Mucosa of gallbladder (tissue), 1 donor: ENCODE results near the gene PIGQ. TPM values are rescaled to one million over a fixed set of nuclear protein-coding genes. Genes with fewer than 3 reads are reported as not detected.

Experiments used
- DNase-seq: peaks from one replicate; pipeline ENCODE4 v3.0.0-alpha.2; 2020; ENCODE audit warnings: low spot score
- total RNA-seq: library from RNA; stranded (reverse); gene quantifications from one replicate; pipeline ENCODE4 v1.2.1, GENCODE V29; 2021
- donor health status: DM: no; HTN: no; CAD: no.

Gene PIGQ
- total RNA-seq, 1 donor from 2014 or later, result 117 TPM

- DNase-seq, result no peak
These were observed 14.0 kb upstream of the PIGQ start for GRCh38 chr16:555528-556473.

DNA sequence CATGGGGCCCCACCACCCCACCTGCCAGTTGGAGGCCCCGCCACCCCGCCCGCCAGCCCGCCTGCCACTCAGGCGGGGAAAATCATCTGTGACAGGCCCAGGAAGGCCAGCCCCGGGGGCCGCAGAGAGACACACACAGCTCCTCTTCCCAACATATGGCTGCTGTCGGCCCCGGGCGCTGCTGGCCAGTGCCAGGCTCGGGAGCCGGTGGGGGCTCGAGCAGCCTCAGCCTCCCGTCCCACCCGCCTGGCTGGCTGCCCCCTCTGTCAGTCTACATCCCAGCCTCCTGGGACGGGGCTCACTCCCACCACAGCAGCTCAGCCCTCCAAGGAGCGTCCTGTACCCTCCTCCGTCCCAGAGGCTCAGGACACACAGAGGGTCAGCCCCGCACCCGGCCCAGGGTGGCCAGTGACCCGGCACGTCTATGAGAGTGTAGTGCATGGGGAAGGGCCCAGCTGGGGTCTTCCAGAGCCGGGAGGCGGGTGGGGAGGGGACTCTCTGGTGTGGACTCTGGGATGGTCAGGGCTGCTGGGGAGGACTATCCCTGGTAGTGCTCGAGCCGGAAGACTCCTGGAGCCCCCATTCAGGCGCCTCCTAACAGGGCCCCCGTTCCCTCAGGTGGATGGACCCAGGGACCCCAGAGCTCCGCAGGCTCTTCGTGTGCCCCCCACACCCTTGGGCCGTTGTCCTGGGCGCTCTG is 13.1 kb upstream of the PIGQ start:
- DNase-seq, result no peak

- DNase-seq, result no peak
These were observed 12.1 kb upstream of the PIGQ start for GRCh38 chr16:557463-558297.

- DNase-seq, result no peak
These were observed 11.3 kb upstream of the PIGQ start for GRCh38 chr16:558298-559020.

GRCh38 chr16:559021-559380 is 10.8 kb upstream of the PIGQ start:
- no peak for DNase-seq

DNA sequence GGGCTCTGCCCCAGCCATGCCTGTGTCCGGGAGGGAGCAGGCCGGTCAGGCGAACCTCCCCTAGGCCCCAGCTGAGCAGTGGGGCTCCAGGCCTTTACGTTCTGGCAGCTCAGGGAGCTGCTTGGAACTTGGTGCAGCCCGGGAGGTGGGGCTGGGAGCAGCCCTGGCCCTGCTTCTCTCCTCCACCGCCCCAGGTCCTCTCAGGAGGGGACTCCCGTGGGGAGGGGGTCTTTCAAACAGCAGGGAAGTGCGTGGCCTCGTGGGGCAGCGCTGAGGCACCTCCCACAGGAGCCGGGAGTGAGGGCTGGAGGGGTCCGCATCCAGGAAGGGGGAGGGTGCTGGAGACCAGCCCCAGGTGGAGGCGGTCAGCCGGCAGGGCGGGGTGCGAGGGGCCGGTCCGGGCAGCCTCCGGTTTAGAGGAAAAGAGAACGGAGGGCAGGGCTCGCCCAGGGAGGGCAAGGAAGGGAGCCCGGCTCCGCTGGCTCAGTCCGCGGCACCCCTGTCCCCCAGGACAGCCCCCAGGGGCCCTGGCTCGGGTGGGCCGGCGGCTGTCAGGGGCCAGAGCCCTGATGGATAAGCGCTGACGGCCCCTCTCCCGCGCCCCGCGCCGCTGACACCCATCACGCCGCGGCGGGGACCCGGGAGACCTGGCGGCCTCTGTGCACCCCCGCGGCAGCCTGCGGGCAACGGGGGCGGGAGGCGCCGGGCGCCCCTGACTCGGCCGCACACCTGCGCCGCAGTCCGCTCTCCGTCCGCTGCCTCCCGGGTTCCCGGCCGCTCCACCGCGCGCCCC is 10.2 kb upstream of the PIGQ start:
- DNase-seq, result no peak

DNA sequence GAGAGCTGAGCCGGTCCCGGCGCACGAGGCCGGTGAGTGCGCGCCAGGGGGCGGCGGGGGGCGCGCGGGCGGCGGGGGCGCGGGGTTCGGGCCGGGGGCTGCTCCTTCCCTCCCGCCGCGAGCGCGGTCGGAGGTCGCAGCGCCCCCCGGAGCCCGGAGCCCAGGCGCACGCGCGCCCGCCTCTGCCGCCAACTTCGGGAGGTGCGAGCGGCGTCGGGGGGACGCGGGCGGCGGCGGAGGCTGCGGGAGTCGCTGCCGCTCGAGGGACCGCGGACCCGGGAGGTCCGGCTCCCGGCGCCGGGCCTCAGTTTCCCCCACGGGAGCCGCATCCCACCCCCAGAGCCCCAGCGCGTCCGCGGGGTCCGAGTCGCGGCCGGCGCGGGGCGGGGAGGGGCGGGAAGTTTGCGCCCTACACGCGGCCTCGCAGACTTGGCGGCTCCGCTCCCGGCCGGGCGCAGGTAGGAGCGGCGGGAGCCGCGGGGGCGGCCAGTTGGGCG is 9.5 kb upstream of the PIGQ start, which contains the start of gene PRR35:
TSS of gene PRR35 (plus strand) at position 191 of the 497 bp plus-strand sequence. CDS start 2,901 bp downstream, outside the sequence.
- DNase-seq, result no peak

- no peak for DNase-seq
These were observed 8.9 kb upstream of the PIGQ start for GRCh38 chr16:560701-561412.

GRCh38 chr16:561413-561794 is 8.4 kb upstream of the PIGQ start:
- DNase-seq, result no peak

DNA sequence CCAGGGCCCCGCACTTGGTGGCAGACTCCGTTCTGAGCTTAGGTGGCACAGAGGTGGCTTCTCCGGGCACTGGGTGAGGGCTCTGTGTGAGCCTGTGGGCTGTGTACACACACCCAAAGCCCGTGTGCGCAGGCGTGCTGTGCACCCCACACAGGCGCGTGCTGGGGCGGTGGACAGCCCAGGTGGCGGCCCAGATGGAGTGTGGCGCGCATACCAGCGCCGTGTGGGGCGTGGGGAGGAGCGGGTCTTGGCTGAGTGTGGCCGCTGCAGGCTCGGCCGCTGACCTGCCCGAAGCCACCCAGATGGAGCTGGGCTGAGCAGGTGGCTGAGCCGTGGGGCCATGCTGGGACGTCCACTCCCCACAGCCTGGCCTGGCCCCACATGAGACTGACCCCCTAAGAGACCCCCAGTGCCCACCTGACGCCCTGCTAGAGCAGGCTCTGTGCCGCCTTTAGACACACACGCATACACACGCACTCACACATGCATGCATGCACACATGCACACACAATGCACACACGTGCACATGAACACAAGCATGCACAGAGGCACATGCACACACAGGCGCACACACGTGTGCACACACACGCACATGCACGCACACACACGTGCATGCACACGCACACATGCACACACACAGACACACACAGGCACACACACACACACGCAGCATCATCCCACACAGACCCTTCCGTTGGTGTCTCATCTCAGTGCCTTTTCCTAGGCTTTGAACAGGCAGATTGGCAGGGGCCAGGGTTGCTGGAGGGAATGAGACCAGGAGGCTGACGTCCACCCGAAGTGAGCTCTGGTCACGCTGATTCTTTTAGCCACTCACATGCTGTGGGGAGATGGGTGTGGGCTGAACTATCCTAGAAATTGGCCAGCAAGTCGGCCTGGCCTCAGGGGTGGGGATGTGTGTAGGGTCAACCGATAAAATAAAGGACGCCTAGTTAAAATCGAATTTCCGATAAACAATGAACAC is 7.5 kb upstream of the PIGQ start:
- DNase-seq, result no peak

DNA sequence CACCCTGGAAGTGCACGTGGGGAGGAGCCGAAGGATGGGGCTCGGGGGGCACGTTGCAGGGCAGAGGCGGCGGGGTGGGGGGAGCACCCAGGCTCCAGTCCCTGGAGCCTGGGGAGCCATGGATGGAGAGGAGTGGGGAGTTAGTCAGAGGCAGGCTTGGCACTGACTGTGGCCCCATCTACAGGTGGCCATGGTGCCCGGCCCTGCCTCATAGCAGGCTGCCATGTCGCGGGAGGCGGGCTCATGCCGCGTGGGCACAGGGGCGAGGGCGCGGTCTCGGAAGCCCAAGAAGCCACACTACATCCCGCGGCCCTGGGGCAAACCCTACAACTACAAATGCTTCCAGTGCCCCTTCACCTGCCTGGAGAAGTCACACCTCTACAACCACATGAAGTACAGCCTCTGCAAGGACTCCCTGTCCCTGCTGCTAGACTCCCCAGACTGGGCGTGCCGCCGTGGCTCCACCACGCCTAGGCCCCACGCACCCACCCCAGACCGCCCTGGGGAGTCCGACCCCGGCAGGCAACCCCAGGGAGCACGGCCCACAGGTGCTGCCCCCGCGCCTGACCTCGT is 6.6 kb upstream of the PIGQ start:
- no peak for DNase-seq

- DNase-seq, result no peak
These were observed 4.9 kb upstream of the PIGQ start for GRCh38 chr16:564690-565418.

- no peak for DNase-seq
These were observed 4.1 kb upstream of the PIGQ start for GRCh38 chr16:565419-566330.

DNA sequence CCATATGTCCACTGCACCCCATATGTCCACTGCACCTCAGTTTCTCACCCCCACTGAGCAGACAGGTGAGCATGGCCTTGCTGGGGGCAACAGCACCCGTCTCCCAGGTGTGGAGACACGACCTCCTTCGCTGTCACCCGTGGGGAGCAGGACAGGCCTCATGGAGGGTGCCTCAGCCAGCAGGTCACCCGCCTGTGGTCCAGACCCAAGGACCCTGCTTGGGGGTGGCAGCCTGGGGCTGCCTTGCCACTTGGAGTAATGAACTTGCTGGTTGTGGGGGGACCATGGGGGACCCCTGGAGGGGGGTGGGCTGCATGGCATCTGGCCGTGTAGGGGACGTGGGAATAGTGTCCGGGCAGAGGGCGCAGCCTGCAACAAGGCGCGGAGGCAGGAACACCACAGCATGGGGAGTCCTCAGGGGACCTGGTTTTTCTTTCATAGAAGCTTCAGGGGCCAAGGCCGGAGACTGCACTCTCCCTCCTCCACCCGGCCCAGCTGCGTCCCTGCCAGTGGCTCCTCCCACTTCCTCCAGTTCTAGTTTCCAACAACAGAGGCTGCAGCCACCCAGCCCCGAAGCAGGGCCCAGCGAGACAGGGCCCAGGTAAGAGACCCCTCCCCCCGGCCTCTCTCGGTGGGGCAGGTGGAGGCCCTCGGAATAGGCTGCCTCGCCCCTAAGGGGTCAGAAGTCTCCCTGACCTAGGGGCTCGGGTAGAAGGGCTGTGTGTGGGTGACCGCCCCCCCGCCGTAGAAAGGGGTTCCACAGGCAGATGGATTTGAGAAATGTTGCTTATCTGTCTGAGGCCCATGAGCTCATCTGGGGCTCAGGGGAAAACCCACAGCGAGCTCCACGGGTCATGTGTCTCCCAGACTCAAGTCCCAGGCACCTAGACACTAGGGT is 3.0 kb upstream of the PIGQ start, which contains the start of gene NHLRC4:
TSS of gene NHLRC4 (plus strand) at position 531 of the 898 bp plus-strand sequence. CDS start 1,043 bp downstream, outside the sequence.
- peak; percentile 67 for DNase-seq
